CD4-positive, alpha-beta memory T cell (primary cell): ENCODE measurements around the gene CEND1. TPM values are rescaled to one million over a fixed set of nuclear protein-coding genes. Genes with fewer than 3 reads are reported as not detected.
A peak's percentile ranks its signal among the peaks of the same experiment; 100 is the strongest.

Experiments
- CTCF ChIA-PET: fragments of 350-600 bp; sonication (Branson Sonifier 250); formaldehyde crosslinking; loops from one replicate; lab custom pipeline; 2021; ENCODE audit warnings: inconsistent platforms; ENCODE audit not compliant: partially characterized antibody; lab: Charles Lee
- POLR2A ChIA-PET: fragments of 350-600 bp; sonication (Branson Sonifier 250); formaldehyde crosslinking; loops from one replicate; lab custom pipeline; 2021; ENCODE audit not compliant: partially characterized antibody; lab: Charles Lee
- DNase-seq, 5 donors: peaks; one replicate each; pipeline versions ENCODE4 v3.0.0 to v3.0.0-alpha.2; 2020 to 2022; ENCODE audit warnings: mixed read lengths in 1 of 5
- H3K27ac ChIP-seq: one replicate; pipeline ENCODE4 v1.7.0; 2013; ENCODE audit warnings: low read depth, low read length
- H3K27me3 ChIP-seq: 2 replicates; pipeline ENCODE4 v1.7.0; 2013; ENCODE audit warnings: mild to moderate bottlenecking, low read length, moderate library complexity; ENCODE audit not compliant: insufficient read depth
- H3K36me3 ChIP-seq: 2 replicates; pipeline ENCODE4 v1.7.0; 2013; ENCODE audit warnings: mild to moderate bottlenecking, low read length, moderate library complexity; ENCODE audit not compliant: insufficient read depth
- H3K4me1 ChIP-seq: 2 replicates; pipeline ENCODE4 v1.7.0; 2013; ENCODE audit warnings: mild to moderate bottlenecking, low read length, moderate library complexity; ENCODE audit not compliant: insufficient read depth
- H3K4me3 ChIP-seq, 2 donors: one replicate each; pipeline ENCODE4 v1.7.0; 2013; ENCODE audit warnings: low read length in 2 of 2, mild to moderate bottlenecking in 1 of 2
- H3K9me3 ChIP-seq, 2 donors: one replicate each; pipeline ENCODE4 v1.7.0; 2013; ENCODE audit warnings: low read length in 2 of 2, control low read depth in 1 of 2; ENCODE audit not compliant: control insufficient read depth in 1 of 2
- H3K27ac Mint-ChIP-seq, 7 donors: one replicate each; pipeline ENCODE4 v1.8.0; 2020 to 2021; ENCODE audit warnings: mixed read lengths in 7 of 7, mild to moderate bottlenecking in 6 of 7, inconsistent platforms in 3 of 7, moderate library complexity in 3 of 7
- H3K27me3 Mint-ChIP-seq, 2 donors: one replicate each; pipeline ENCODE4 v1.8.0; 2020 to 2021; ENCODE audit warnings: mixed read lengths in 2 of 2
- H3K36me3 Mint-ChIP-seq, 2 donors: one replicate each; pipeline ENCODE4 v1.8.0; 2020 to 2021; ENCODE audit warnings: mixed read lengths in 2 of 2, inconsistent platforms in 1 of 2, mild to moderate bottlenecking in 1 of 2
- H3K4me1 Mint-ChIP-seq, 4 donors: one replicate each; pipeline ENCODE4 v1.8.0; 2020 to 2021; ENCODE audit warnings: mixed read lengths in 4 of 4, mild to moderate bottlenecking in 1 of 4
- H3K4me3 Mint-ChIP-seq, 8 donors: one replicate each; pipeline ENCODE4 v1.8.0; 2020 to 2021; ENCODE audit warnings: mixed read lengths in 8 of 8, mild to moderate bottlenecking in 7 of 8, moderate library complexity in 6 of 8, inconsistent platforms in 3 of 8
- H3K9me3 Mint-ChIP-seq, 8 donors: one replicate each; pipeline ENCODE4 v1.8.0; 2020 to 2021; ENCODE audit warnings: mixed read lengths in 8 of 8, mild to moderate bottlenecking in 5 of 8, inconsistent platforms in 3 of 8, moderate library complexity in 1 of 8
- intact Hi-C: fragments of 100-400 bp; cut with micrococcal nuclease; formaldehyde crosslinking; loops from one replicate; pipeline ENCODE4 v1.15.1; 2023
- polyA plus RNA-seq, 2 donors: library from polyadenylated mRNA; unstranded; fragments of 300-500 nt; fragmentation: Illumina TruSeq; gene quantifications; one replicate each; pipeline ENCODE4 v1.2.3, GENCODE V29; 2021
- total RNA-seq, 2 experiments: library from RNA; stranded (reverse); gene quantifications; one replicate each; pipeline ENCODE4 v1.2.3, GENCODE V29; 2021

Gene CEND1
- total and polyA plus RNA-seq, 4 experiments from 2014 or later = 0.19 TPM; not detected in 3

DNA sequence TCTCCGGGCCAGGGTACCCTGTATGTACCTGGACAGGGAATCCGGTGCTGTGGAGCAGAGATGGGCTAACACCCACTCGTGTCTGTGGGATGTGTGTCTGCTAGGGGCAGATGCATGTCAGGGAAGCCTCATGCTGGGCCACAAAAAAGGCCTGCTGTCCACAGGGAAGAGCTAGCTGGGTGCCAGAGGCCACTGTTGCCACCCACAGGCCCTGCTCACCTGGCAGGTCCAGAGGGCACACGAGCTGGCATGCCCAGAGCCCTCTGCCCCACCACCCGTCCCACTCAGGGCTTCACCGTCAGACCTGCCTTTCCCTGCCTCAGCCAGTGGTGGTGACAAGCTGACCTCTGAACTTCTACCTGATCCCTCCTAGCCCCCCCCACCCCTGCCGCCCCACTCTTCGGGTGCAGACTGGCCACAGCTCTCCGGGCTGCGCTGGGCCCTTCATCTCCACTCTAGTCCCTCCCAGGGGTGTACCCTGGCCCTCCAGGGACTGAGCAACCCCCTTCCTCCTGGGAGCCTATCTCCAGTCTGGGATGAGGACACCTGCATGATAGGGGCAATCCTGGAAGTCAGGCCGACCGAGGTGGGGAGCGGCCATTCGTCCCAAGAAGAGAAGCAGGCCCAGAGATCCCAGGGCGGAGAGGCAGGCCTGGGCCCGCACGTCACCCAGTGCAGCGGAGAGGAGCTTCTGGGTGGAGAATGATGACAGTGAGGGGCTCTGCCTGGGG, 6.8 kb upstream of the CEND1 start:
- no peaks in the 10 kb centered on the region for H3K9me3 ChIP-seq
- Mint-ChIP-seq H3K27me3 (no peaks in the 10 kb centered on the region), H3K4me3 (peak overlapping the region; percentile 86 to 97 (median 91)), H3K4me1 (peaks cover 5 to 19% (median 10%) of the 10 kb centered on the region in 4 donors), H3K9me3 (peaks cover 0 to 1% (median 0%) of the 10 kb centered on the region in 8 donors), H3K36me3 (peaks cover 0 to 10% of the 10 kb centered on the region in 2 donors), H3K27ac (peak overlapping the region; percentile 93 to 96 (median 94))
- peaks cover 12% of the 10 kb centered on the region for H3K36me3 ChIP-seq
- intact Hi-C loops = loop anchor here (1.0 to 5.0 kb wide), 7 partner anchors 9 to 262 kb away; partner anchors contain the start of genes AP2A2, HRAS and PIDD1
- no peak for DNase-seq
- CTCF ChIA-PET = interaction anchor here (1.7 to 2.7 kb wide), 2 partner anchors 14 to 22 kb away, joined by 4 to 9 read pairs; partner anchors contain the start of gene PNPLA2
- peak overlapping the region; percentile 86 for H3K27ac ChIP-seq
- POLR2A ChIA-PET = interaction anchor here (1.0 to 5.1 kb wide), 14 partner anchors 8 to 290 kb away, joined by 3 to 30 read pairs (median 6); partner anchors contain the start of genes DEAF1, GATD1, PHRF1 and PIDD1
- peak overlapping the region; percentile 73 to 91 for H3K4me3 ChIP-seq
- no peaks in the 10 kb centered on the region for H3K27me3 ChIP-seq
- H3K4me1 ChIP-seq = peaks cover 32% of the 10 kb centered on the region

DNA sequence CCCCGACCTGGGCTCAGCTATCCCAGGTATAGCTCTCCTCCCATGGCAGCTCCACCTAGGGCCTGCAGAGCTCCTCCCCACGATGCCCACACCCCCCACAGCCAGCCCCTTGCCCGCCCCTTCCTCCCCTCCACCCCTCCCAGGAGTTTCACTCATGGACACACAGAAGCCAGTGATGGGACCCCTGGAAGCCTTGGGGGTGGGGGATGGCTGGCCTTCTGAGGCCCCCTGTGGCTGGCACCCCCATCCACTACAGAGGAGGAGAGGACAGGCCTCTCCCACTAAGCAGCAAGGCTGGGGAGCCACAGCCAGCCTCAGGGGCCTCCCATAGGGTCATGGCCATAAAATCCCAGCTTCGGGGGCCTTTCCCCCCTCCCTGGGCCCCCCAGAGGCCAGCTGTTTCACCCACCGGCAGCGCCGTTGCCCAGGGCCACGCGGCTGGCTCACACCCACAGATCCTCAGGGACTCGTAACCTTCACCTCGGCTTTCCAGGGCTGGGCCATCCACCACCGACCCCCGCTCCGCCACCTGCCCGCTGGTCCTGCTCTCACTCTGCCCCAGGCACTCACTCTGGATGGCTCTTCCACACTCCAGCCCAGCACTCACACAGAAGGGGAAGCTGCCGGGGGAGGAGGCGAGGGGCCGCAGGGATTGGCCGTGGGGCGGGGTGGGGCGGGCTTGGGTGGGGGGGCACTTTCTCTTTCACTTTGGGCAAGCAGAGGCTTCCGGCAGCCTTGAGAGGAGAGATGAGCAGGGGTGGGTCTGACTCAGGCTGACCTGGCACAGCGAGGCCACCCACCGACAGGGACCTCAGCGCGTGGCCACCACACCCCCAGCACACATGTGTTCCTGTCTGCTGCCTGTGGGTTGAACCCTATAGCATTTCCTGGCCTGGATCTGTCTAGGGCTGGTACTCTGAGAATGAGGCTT, 6.0 kb upstream of the CEND1 start:
- ChIA-PET CTCF (interaction anchor here (1.1 to 2.7 kb wide), 3 partner anchors 13 to 30 kb away, joined by 3 to 9 read pairs (median 4); partner anchors contain the start of gene PNPLA2), POLR2A (interaction anchor here (0.6 to 5.1 kb wide), 13 partner anchors 8 to 230 kb away, joined by 3 to 30 read pairs (median 6); partner anchors contain the start of genes DEAF1, GATD1, PHRF1 and PIDD1)
- peaks cover 12% of the 10 kb centered on the region for H3K36me3 ChIP-seq
- H3K4me1 Mint-ChIP-seq = peaks cover 5 to 19% (median 10%) of the 10 kb centered on the region in 4 donors
- H3K27ac ChIP-seq = peak overlapping the region; percentile 86
- peak overlapping the region; percentile 93 to 96 (median 94) for H3K27ac Mint-ChIP-seq
- H3K27me3 ChIP-seq = no peaks in the 10 kb centered on the region
- H3K4me1 ChIP-seq = peaks cover 32% of the 10 kb centered on the region
- peaks cover 0 to 1% (median 0%) of the 10 kb centered on the region in 8 donors for H3K9me3 Mint-ChIP-seq
- H3K4me3 Mint-ChIP-seq = peak overlapping the region; percentile 86 to 97 (median 91)
- intact Hi-C loops = loop anchor here (1.0 to 5.0 kb wide), 5 partner anchors 34 to 261 kb away; partner anchors contain the start of genes AP2A2 and HRAS
- H3K4me3 ChIP-seq = peak overlapping the region; percentile 73 to 91
- peak; percentile 72 to 89 (median 76) for DNase-seq
- no peaks in the 10 kb centered on the region for H3K27me3 Mint-ChIP-seq
- no peaks in the 10 kb centered on the region for H3K9me3 ChIP-seq
- H3K36me3 Mint-ChIP-seq = peaks cover 0 to 13% of the 10 kb centered on the region in 2 donors

- Histone ChIP-seq H3K4me3 (peak overlapping the region in 1 of 2 donors; percentile 91), H3K36me3 (peaks cover 12% of the 10 kb centered on the region), H3K27ac (peak overlapping the region; percentile 86), H3K4me1 (peaks cover 32% of the 10 kb centered on the region), H3K27me3 (no peaks in the 10 kb centered on the region), H3K9me3 (no peaks in the 10 kb centered on the region)
- H3K4me1 Mint-ChIP-seq = peaks cover 5 to 19% (median 10%) of the 10 kb centered on the region in 4 donors
- peaks cover 0 to 1% (median 0%) of the 10 kb centered on the region in 8 donors for H3K9me3 Mint-ChIP-seq
- DNase-seq = no peak
- peak overlapping the region in 1 of 7 donors; percentile 48 for H3K27ac Mint-ChIP-seq
- H3K36me3 Mint-ChIP-seq = peaks cover 0 to 13% of the 10 kb centered on the region in 2 donors
- CTCF ChIA-PET = interaction anchor here (1.1 to 2.7 kb wide), 2 partner anchors 12 to 29 kb away, joined by 3 to 9 read pairs; no protein-coding TSS in a partner anchor
- intact Hi-C loops = loop anchor here (5.0 kb wide), 3 partner anchors 33 to 238 kb away; partner anchors contain the start of gene AP2A2
- H3K4me3 Mint-ChIP-seq = peak overlapping the region in 7 of 8 donors; percentile 49 to 92 (median 75)
- POLR2A ChIA-PET = interaction anchor here (0.8 to 5.1 kb wide), 9 partner anchors 9 to 47 kb away, joined by 3 to 30 read pairs (median 6); partner anchors contain the start of genes GATD1, PNPLA2, RPLP2 and TALDO1
- no peaks in the 10 kb centered on the region for H3K27me3 Mint-ChIP-seq
Observed at GRCh38 chr11:794766-795633, 5.1 kb upstream of the CEND1 start.

- intact Hi-C loops = no loop called here
- Histone ChIP-seq H3K9me3 (no peaks in the 10 kb centered on the region), H3K36me3 (peaks cover 12% of the 10 kb centered on the region), H3K27me3 (peaks cover 4% of the 10 kb centered on the region), H3K4me1 (peaks cover 36% of the 10 kb centered on the region), H3K27ac (no peak overlapping the region), H3K4me3 (no peak overlapping the region)
- peaks cover 0 to 13% of the 10 kb centered on the region in 2 donors for H3K36me3 Mint-ChIP-seq
- no peak overlapping the region for H3K27ac Mint-ChIP-seq
- peak overlapping the region in 4 of 8 donors; percentile 10 to 45 (median 37) for H3K4me3 Mint-ChIP-seq
- DNase-seq = no peak
- H3K9me3 Mint-ChIP-seq = peaks cover 0 to 1% (median 0%) of the 10 kb centered on the region in 8 donors
- POLR2A ChIA-PET = interaction anchor here (1.2 to 1.6 kb wide), 4 partner anchors 9 to 18 kb away, joined by 3 to 5 read pairs (median 4); partner anchors contain the start of gene RPLP2
- H3K4me1 Mint-ChIP-seq = peaks cover 5 to 19% (median 10%) of the 10 kb centered on the region in 4 donors
- CTCF ChIA-PET = no interaction called here
- H3K27me3 Mint-ChIP-seq = no peaks in the 10 kb centered on the region
Observed at GRCh38 chr11:794013-794765, 4.3 kb upstream of the CEND1 start.

DNA sequence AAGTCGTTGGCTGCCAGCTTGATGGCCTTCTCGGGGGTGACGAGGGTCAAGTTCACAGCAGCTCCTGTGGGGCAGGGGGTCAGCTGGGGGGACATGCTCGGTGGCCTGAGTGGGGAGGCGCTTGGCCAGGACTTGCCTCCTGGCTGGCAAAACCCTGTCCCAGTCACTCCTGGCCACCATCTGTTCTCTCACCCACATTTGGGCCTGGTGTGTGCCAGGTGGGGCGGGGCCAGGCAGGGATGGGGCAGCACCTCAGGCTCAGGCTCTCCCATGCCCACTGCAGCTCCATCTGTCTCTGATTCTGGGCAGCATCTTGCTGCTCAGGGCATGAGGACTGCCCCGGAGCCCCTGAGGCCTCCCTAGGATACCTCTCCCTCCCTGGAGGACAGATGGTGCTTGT, 3.7 kb upstream of the CEND1 start:
- peak overlapping the region in 3 of 8 donors; percentile 9 to 50 (median 24) for H3K4me3 Mint-ChIP-seq
- POLR2A ChIA-PET = interaction anchor here (1.2 to 1.6 kb wide), 4 partner anchors 10 to 18 kb away, joined by 3 to 5 read pairs (median 4); partner anchors contain the start of gene RPLP2
- intact Hi-C loops = no loop called here

More for the DNA sequence above, 3.7 kb upstream of the CEND1 start:
- H3K4me3 ChIP-seq = no peak overlapping the region
- CTCF ChIA-PET = interaction anchor here (1.5 kb wide), 1 partner anchor 10 kb away, joined by 6 read pairs; no protein-coding TSS in a partner anchor
- H3K27me3 Mint-ChIP-seq = no peaks in the 10 kb centered on the region
- peaks cover 0 to 1% (median 0%) of the 10 kb centered on the region in 8 donors for H3K9me3 Mint-ChIP-seq
- no peak overlapping the region for H3K27ac Mint-ChIP-seq
- H3K4me1 Mint-ChIP-seq = peaks cover 5 to 19% (median 10%) of the 10 kb centered on the region in 4 donors
- H3K36me3 Mint-ChIP-seq = peaks cover 0 to 13% of the 10 kb centered on the region in 2 donors
- peaks cover 34% of the 10 kb centered on the region for H3K4me1 ChIP-seq
- no peaks in the 10 kb centered on the region for H3K9me3 ChIP-seq
- DNase-seq = no peak
- no peak overlapping the region for H3K27ac ChIP-seq
- H3K36me3 ChIP-seq = peaks cover 12% of the 10 kb centered on the region
- peaks cover 4% of the 10 kb centered on the region for H3K27me3 ChIP-seq
